Pulmonary artery endothelial cell (primary cell): Measurements from ENCODE around the gene GPD1L. TPM values are rescaled to one million over a fixed set of nuclear protein-coding genes. Genes with fewer than 3 reads are reported as not detected.

ENCODE experiments used
- total RNA-seq: library from RNA; depleted of rRNA; stranded (reverse); fragments of >200 nt; gene quantifications from 2 replicates; pipeline ENCODE4 v1.2.3, GENCODE V29; 2014

GPD1L gene
- total RNA-seq, 1 donor from 2014 or later: 19.1 TPM

Other genes starting within 250 kb of the GPD1L start
- gene OSBPL10, start 125.4 kb upstream of the GPD1L start, total RNA-seq: 17.3 and 20.2 TPM in 2 replicates
- 1.6 and 3.2 TPM in 2 replicates for gene ZNF860, start 124.9 kb upstream of the GPD1L start, total RNA-seq
- 2.6 and 2.8 TPM in 2 replicates for gene CMTM8, start 132.1 kb downstream of the GPD1L start, total RNA-seq